Renal cortex interstitium (tissue), 11 donors: ENCODE measurements around the gene FAM135A. TPM values are rescaled to one million over a fixed set of nuclear protein-coding genes. Genes with fewer than 3 reads are reported as not detected.
"Not testable (repeated sequence)": the region's sequence is repeated elsewhere in the genome, so short reads cannot be mapped to it uniquely, and the experiment has no call there.

Source experiments
- DNase-seq, 11 donors: peaks; one replicate each; pipeline ENCODE4 v3.0.0-alpha.2; 2013; ENCODE audit warnings: low read depth in 9 of 11, low spot score in 4 of 11; ENCODE audit errors: extremely low read depth in 1 of 11
- polyA plus RNA-seq, 3 donors: library from polyadenylated mRNA; unstranded; fragments of 120-200 nt; gene quantifications; one replicate each; pipeline ENCODE4 v1.2.1, GENCODE V29; 2013; ENCODE audit not compliant: insufficient read length in 3 of 3

Gene FAM135A
- polyA plus RNA-seq, 3 donors: 21.0 to 33.8 (median 28.4) TPM

DNA sequence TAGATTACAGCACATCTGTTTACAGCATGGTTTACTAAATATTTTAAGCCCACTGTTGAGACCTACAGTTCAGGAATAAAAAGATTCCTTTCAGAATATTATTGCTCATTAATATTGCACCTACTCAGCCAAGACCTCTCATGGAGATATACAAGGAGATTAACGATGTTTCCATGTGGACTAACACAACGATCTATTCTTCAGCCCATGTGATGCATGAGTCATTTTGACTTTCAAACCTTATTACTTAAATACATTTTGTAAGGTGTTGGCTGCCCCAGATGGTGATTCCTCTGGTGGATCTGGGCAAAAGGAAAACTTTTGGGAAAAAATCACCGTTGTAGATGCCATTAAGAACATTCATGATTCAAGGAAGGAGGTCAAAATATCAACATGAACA lies 105.4 kb downstream of the FAM135A start:
- DNase-seq: no peak

DNA sequence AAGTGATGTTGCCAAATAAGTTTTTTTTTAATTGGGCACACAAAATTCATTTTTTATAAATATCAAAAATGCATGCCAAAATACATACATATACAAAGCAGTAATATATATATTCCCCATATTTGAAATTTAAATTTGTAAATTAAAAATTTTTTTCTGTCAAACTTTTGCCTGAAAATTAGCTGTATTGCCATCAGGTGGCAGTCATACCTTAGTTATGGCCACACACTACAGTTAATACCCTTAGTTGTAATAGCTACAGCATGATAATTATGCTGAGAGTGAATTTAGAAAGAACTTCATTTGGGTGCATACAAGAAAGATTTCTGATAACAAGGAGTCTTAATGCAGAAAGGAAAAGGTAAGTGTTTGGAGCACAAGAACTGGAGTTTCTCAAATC lies 107.3 kb downstream of the FAM135A start:
- no peak for DNase-seq

DNA sequence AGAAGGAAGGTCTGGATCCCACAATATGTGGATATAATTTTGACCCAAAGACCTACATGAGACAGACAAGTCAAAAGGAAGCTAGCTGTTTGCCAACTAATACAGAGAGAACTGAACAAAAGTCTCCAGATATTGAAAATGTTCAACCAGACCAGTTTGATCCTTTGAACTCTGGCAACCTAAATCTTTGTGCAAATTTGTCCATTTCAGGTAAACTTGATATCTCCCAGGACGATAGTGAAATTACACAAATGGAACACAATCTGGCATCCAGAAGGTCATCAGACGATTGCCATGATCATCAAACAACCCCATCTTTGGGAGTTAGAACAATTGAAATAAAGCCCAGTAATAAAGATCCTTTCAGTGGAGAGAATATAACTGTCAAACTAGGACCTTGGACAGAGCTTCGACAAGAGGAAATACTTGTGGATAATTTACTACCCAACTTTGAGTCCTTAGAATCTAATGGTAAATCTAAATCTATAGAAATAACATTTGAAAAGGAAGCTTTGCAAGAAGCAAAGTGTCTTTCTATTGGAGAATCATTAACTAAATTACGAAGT lies 111.5 kb downstream of the FAM135A start:
- no peak for DNase-seq

DNA sequence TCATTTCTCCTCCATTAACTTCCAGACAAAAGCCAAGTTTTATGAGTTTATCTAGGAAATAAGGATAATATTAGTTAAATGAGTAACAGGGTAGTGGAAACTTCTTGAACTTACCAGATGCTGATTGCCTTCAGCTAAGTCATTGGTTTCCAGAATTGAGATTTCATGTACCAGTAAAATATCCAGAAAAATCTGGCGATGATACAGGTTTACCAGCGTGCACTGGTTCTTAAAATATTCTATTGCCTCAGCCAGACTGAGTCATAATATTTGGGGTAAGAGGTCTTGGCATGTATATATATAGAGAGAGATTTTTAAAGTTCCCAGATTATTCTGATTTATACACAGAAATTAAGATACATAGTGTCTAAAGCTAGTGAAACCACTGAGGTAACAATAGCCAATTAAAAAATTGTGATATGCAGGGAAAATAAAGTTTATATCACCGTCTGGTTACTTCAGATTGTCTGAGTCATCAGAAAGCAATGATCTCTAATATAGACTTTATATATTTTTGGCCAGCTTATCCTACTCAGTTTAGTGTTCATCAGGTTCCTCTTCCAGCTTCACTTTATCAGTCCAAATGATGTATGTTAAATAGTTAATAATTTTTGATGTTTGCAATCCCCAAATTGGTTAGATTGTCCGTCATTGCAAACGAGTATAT lies 113.9 kb downstream of the FAM135A start:
- DNase-seq: no peak

DNA sequence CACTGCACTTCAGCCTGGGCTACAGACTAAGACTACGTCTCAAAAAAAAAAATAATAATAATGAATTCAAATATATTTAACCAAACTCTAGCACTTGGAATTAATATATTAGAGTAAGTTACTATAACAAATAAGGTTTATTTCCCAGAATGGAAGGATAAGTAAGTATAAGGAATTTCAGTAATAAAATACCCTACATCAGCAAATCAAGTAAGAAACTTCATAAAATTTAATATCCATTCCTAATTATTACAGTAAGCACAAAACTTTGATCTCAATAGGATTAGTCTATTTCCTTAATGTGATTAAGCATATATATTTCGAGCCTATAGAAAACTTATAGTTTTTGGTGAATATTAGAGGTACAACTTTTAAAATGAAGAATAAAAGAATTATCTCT lies 116.7 kb downstream of the FAM135A start:
- DNase-seq: no peak

DNA sequence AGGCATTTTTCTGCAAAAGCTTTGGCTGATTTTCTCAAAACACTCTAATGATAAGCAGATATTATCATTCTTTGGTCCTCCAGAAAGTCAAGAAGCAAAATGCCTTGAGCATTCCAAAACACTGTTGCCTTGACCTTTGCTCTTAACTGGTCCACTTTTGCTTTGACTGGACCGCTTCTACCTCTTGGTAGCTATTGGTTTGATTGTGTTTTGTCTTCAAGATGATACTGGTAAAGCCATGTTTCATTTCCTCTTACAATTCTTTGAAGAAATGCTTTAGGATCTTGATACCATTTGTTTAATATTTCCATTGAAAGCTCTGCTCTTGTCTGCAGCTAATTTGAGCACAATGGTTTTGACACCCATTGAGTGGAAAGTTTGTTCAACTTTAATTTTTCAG lies 117.8 kb downstream of the FAM135A start:
- no peak for DNase-seq

DNA sequence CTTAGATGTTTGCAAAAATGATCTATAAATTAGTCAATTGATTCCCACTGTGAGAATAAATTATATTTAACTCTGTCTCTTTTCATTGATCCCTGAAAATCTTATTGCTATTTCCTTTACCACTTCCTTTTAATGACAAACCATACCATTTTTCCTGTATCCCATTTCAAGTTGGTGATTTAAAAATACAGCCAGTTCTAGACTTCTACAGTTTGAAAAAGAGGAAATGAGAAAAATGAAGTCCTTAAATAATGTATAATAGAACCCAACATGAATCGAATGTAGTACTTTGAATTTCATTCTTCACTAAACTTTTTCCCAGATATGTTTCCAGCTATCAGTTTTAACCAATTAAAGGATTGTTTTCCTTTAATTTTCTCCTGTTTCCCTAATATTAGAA lies 124.0 kb downstream of the FAM135A start:
- no peak for DNase-seq

DNA sequence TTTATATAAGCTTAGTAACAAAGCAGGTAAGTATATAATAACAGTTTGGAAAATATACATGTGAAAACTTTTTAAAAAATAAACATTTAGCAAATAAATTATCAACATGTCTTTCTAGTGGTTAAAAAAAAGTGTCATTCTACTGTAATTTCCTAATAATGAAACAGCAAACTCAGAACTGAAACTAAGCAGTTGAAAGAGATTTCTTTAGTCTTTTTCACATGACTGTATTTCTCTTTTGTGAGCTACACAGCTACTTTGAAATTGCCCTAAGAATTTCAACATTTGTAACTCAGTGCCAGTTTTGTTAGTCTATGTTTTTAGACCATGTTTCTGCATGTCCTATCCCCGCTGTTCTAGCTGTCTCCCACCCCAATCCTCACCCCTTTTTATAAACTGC lies 125.1 kb downstream of the FAM135A start:
- DNase-seq: no peak

DNA sequence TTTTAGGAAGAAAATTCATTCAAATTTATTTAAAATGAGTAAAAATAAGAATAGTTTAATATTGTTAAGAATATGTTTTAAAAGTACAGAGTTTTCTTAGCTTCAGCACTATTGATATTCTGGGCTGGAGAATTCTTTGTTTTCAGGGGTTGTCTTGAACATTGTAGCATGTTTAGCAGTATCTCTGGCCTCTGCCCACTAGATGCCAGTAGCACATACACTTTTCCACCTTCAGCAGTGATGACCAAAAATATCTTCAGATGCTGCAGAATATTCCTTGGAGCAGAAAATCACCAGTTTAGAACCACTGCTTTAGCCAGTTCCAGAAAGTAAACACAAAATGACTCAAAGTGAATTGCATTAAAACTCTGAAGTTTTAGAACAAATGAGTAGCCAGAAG lies 134.0 kb downstream of the FAM135A start:
- no peak for DNase-seq

DNA sequence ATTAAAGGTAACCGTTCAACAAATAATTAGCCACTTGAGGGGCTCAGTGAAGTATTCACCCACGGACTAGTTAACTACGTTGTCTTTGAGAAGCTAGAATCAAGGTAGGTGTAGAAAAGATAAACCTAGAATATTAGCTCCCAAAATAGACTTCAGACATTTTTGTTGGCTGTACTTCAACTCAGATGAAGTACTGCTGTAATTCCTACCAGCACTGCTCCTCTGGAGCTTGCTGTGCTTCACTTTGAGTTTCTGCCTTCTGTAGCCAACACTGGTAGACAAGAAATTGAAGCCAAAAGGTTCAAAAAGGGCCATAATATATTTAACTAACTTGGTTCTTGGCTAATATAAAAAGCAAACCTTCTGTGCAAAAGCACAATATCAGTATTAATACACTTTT lies 134.6 kb downstream of the FAM135A start:
- no peak for DNase-seq

DNA sequence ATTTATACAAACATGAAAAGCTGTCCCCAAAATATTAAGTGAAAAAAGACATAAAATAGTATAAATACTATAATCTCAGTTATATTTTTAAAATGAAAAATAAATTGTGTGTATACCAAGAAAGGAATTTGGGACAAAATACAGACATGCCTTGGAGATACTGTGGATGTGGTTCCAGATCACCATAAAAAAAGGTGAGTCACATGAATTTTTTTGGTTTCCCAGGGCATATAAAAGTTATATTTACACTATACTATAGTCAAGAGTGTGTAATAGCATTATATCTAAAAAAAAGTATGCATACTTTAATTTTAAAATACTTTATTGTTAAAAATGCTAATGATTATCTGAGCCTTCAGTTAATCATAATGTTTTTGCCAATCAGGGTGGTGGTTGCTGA lies 136.0 kb downstream of the FAM135A start:
- DNase-seq: no peak

DNA sequence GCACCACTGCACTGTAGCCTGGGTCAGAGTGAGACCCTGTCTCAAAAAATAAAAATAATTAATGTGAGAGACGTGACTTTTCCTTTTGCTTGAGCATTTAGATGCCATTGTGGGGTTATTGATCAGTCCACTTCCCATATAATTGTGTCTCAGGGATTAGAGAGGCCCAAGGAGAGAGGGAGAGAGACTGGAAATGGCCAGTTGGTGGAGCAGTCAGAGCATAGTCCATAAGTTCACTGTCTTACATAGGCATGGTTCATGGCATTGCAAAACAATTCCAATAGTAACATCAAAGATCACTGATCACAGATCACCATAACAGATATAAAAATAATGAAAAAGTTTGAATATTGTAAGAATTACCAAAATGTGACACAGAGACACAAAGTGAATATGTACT lies 138.3 kb downstream of the FAM135A start:
- no peak for DNase-seq

DNA sequence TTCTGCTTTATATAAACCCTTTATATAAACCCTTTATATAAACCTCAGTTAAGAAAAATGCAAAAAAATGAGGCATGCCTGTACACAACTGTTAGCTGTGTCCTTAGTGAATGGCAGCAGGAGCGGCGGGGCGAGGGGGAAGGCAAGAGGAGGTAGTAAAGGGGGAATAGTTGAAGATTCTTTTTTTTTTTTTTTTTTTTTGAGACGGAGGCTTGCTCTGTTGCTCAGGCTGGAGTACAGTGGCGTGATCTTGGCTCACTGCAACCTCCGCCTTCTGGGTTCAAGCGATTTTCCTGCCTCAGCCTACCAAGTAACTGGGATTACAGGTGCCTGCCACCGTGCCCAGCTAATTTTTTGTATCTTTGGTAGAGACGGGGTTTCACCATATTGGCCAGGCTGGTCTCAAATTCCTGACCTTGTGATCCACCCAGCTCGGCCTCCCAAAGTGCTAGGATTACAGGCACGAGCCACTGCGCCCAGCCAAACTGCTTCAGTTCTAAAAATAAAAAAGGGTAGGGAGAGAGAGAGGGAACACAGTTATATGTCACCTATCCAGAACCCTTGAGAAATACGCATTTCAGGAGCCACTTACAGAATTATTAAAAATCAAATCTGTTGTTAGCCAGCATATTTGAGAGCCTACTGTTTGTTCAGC lies 139.1 kb downstream of the FAM135A start:
- DNase-seq: not testable (repeated sequence)

DNA sequence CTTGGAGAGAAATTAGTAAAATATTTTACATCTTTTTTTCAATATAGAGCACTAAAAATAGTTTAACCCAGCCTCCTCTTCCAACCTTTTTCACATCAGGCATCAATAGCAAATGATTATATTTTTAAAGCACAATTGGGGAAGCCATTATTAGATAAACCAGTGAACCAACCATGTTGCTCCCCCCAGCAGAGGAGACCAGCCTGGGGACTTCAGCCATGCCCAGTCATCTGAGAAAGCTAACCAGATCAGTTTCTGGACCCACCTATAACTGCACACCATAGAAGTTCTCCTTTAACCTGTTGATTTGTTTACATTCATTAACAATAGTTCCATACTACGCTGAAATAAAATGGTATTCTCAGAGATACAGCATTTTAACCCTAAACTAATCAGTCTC lies 139.7 kb downstream of the FAM135A start:
- DNase-seq: no peak

DNA sequence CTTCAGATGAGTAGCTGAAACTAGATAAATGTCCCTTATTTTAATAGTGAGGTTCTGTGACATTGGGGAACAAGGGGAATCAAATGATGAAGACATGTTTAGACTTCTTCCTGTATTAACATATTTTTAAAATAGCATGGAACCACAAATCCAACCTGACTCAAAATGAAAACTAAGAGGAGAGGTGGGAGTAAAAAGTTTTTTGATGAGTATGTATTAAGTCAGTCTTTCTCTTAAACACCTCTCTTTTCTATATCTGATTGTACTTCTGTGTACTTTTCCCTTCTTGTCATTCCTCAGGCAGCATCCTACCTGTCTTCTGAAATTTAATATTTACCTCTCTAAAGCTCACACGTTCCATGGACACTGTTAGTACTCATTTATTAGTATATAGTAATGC lies 144.7 kb downstream of the FAM135A start:
- no peak for DNase-seq

DNA sequence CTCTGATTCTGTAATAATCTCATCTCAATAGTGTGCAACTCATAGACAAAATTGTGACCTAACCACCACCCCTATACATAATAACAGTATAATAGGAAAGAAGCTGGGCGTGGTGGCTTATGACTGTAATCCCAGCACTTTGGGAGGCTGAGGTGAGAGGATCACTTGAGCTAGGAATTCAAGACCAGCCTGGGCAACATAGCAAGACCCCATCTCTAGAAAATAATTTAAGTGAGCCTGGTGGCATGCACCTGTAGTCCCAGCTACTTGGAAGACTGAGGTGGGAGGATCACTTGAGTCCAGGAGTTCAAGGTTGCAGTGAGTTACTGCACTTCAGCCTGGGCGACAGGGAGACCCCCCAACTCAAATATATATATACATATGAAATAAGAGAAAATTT lies 149.1 kb downstream of the FAM135A start:
- DNase-seq: not testable (repeated sequence)

DNA sequence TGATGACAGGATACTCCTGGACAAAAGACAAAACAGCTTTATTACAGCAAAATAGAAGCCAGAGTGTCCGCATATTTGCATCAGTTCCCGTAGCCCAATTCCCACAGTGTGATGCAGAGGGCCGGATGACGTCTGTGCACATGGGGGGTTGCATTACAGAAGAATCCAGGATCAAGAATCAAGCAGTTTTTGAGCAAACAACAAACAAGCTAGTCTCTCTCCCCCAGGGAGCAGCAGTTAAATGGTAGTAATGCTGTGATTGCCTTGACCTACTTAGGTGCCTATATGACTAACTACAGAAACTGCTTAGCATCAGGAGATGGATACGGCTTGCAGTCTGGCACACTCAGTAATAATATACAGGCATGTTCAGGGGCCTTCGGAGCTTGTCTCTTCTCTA lies 150.2 kb downstream of the FAM135A start:
- no peak for DNase-seq

DNA sequence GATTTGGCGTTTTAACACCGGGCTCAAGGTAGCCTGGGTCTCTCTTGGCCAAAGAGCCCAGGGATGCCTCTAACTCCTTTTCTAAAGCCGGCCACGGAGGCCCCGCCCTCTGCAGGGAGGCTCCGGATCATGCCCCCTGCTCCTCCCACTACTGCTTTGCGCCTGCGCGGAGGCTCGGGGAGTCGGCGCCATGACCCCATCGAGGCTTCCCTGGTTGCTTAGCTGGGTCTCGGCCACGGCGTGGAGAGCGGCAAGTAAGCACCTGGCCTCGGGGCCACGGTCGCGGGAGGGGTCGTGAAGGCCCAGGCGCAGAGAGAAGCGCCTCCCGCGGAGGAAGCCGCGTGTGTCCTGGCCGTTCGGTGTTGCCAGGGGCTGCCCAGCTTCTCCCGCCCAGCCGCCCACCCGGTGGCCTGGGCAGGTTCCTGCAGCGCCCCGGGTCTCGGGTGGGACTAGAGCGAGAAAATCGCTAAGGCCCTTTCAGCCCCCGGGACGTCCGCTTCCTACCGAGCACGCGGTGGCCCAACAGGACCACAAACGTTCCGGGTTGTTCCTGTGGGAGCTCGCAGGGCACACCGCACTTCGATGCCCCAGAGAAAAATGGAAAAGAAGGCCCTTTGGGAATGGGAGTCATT lies 153.6 kb downstream of the FAM135A start, which contains the start of gene SDHAF4:
Gene SDHAF4, plus strand, starts transcription at position 180 of the 632 bp plus-strand sequence. Its CDS starts 11 bp downstream, at position 191.
- peak; percentile 60 to 88 (median 81) for DNase-seq

DNA sequence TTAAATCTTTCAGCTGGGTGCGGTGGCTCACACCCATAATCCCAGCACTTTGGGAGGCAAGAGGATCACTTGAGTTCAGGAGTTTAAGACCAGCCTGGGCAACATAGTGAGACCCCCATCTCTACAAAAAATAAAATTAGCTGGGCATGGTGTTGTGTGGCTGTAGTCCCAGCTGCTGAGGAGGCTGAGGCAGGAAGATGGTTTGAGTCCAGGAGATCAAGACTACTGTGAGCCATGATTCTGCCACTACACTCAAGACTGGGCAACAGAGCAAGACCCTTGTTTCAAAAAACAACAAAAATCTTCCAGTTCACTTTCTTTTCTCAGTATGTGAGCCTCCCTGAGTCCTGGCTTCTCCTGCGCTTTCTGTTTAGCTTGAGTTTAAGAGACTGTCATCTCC lies 161.3 kb downstream of the FAM135A start:
- DNase-seq: no peak

DNA sequence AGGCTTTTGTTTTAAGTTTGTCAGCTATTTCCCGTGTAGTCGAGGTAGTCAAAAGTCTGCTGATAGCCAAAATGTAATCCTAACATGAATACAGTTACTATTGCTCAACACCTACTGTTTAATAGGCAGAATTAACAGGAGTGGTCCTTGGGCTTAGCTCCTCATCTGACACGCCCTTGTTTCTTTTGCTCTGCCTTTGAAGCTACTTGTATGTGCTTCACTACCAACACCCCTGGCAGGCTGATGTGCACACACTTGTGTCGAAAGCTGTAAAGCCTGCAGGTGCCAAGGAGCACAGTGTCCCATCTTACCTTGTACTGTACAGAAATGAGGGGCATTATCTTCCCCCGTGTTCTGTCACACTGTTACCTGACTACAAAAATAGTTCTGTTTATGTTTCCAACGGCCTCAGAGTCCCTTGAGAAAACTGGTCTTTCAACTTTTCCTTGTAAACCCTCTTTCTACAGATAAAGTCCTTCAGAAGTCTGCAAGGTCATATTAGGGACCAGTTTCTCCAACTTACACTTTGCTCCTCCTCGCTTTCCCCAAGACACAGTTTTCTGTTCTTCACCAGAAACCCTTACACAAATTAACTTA lies 162.7 kb downstream of the FAM135A start:
- no peak for DNase-seq
